ENCODE results near the gene TGFBR1.

Gene TGFBR1

GRCh38 chr9:99173570-99174504 lies 68.9 kb downstream of the TGFBR1 start:
- no peaks in the 10 kb centered on the region for H3K27me3 ChIP-seq (replicated peaks; ENCODE audit: insufficient read depth, low read length)
- no peak for DNase-seq
- TF ChIP-seq EZH2 (optimal IDR thresholded peaks at IDR 0.05; ENCODE audit: low read depth, low read length): no peak
- TF ChIP-seq CTCF (IDR thresholded peaks at IDR 0.05; ENCODE audit: low read length): no peak
- no peak for TF ChIP-seq EZH2phosphoT487 (IDR thresholded peaks at IDR 0.05; ENCODE audit: low read length)

GRCh38 chr9:99176527-99177013 lies 71.7 kb downstream of the TGFBR1 start:
- Histone ChIP-seq H2AFZ (ENCODE audit: low read length) (no peak overlapping the region), H3K27ac (ENCODE audit: low read length) (no peak overlapping the region), H3K36me3 (replicated peaks; ENCODE audit: insufficient read depth, low read length) (no peaks in the 10 kb centered on the region), H3K27me3 (replicated peaks; ENCODE audit: insufficient read depth, low read length) (no peaks in the 10 kb centered on the region), H3K9ac (ENCODE audit: low read length) (no peak overlapping the region), H3K4me3 (ENCODE audit: low read length) (no peak overlapping the region), H3K9me2 (replicated peaks; ENCODE audit: insufficient read depth, low read length) (no peaks in the 10 kb centered on the region), H3K9me3 (replicated peaks; ENCODE audit: insufficient read depth, low read length) (no peaks in the 10 kb centered on the region), H3K4me1 (ENCODE audit: low read length) (peaks cover 8% of the 10 kb centered on the region), H3F3A (ENCODE audit: insufficient read depth, low read length) (no peaks in the 10 kb centered on the region), H3K79me2 (ENCODE audit: low read length) (no peaks in the 10 kb centered on the region), H4K20me1 (ENCODE audit: insufficient read depth, low read length) (no peaks in the 10 kb centered on the region), H3K4me2 (ENCODE audit: low read depth, low read length) (no peak overlapping the region)
- TF ChIP-seq CTCF (IDR thresholded peaks at IDR 0.05; ENCODE audit: low read length) (no peak), EZH2 (optimal IDR thresholded peaks at IDR 0.05; ENCODE audit: low read depth, low read length) (no peak), EZH2phosphoT487 (IDR thresholded peaks at IDR 0.05; ENCODE audit: low read length) (no peak)
- DNase-seq: no peak

More at GRCh38 chr9:99173570-99174504, 68.9 kb downstream of the TGFBR1 start:
- no peak overlapping the region for H3K27ac ChIP-seq (ENCODE audit: low read length)
- no peaks in the 10 kb centered on the region for H3K36me3 ChIP-seq (replicated peaks; ENCODE audit: insufficient read depth, low read length)
- H3K4me1 ChIP-seq (ENCODE audit: low read length): peaks cover 7% of the 10 kb centered on the region; the same call in 1 of the 2 replicates
- no peaks in the 10 kb centered on the region for H3F3A ChIP-seq (ENCODE audit: insufficient read depth, low read length)
- no peak overlapping the region for H3K4me3 ChIP-seq (ENCODE audit: low read length)
- no peak overlapping the region for H2AFZ ChIP-seq (ENCODE audit: low read length)
- H3K4me2 ChIP-seq (ENCODE audit: low read depth, low read length): no peak overlapping the region
- H3K9ac ChIP-seq (ENCODE audit: low read length): no peak overlapping the region
- H4K20me1 ChIP-seq (ENCODE audit: insufficient read depth, low read length): no peaks in the 10 kb centered on the region
- H3K79me2 ChIP-seq (ENCODE audit: low read length): no peaks in the 10 kb centered on the region
- H3K9me2 ChIP-seq (replicated peaks; ENCODE audit: insufficient read depth, low read length): no peaks in the 10 kb centered on the region
- H3K9me3 ChIP-seq (replicated peaks; ENCODE audit: insufficient read depth, low read length): no peaks in the 10 kb centered on the region

- no peaks in the 10 kb centered on the region for H3K9me3 ChIP-seq (replicated peaks; ENCODE audit: insufficient read depth, low read length)
- no peaks in the 10 kb centered on the region for H3F3A ChIP-seq (ENCODE audit: insufficient read depth, low read length)
- no peak overlapping the region for H3K4me2 ChIP-seq (ENCODE audit: low read depth, low read length)
- DNase-seq: no peak
- no peaks in the 10 kb centered on the region for H3K36me3 ChIP-seq (replicated peaks; ENCODE audit: insufficient read depth, low read length)
- H4K20me1 ChIP-seq (ENCODE audit: insufficient read depth, low read length): no peaks in the 10 kb centered on the region
- no peaks in the 10 kb centered on the region for H3K27me3 ChIP-seq (replicated peaks; ENCODE audit: insufficient read depth, low read length)
- peaks cover 14% of the 10 kb centered on the region for H3K4me1 ChIP-seq (ENCODE audit: low read length)
- H3K9ac ChIP-seq (ENCODE audit: low read length): no peak overlapping the region
- no peak for TF ChIP-seq CTCF (IDR thresholded peaks at IDR 0.05; ENCODE audit: low read length)
- TF ChIP-seq EZH2 (optimal IDR thresholded peaks at IDR 0.05; ENCODE audit: low read depth, low read length): no peak
- TF ChIP-seq EZH2phosphoT487 (IDR thresholded peaks at IDR 0.05; ENCODE audit: low read length): no peak
- H3K79me2 ChIP-seq (ENCODE audit: low read length): no peaks in the 10 kb centered on the region
- no peak overlapping the region for H3K27ac ChIP-seq (ENCODE audit: low read length)
- H3K9me2 ChIP-seq (replicated peaks; ENCODE audit: insufficient read depth, low read length): no peaks in the 10 kb centered on the region
- H3K4me3 ChIP-seq (ENCODE audit: low read length): no peak overlapping the region
- no peak overlapping the region for H2AFZ ChIP-seq (ENCODE audit: low read length)
These were observed 72.9 kb downstream of the TGFBR1 start for GRCh38 chr9:99177576-99178366.

All from MM.1S (cell line).